OCI-LY1 (cell line): Measurements from ENCODE around the gene HELT.

Experiments
- EZH2 ChIP-seq: fragments of 200-600 bp; sonication (generic), shearing (Covaris generic); IDR thresholded peaks from 2 replicates; pipeline ENCODE4 v1.8.0; 2017; ENCODE audit warnings: borderline replicate concordance, mixed run types, mild to moderate bottlenecking, antibody characterized with exemption, low read length, moderate library complexity, mixed read lengths
- TF ChIP-seq, protein P1 (sequence below): fragments of 200-600 bp; sonication (generic), shearing (Covaris generic); IDR thresholded peaks from 2 replicates; pipeline ENCODE4 v1.5.1; 2017; ENCODE audit warnings: mild to moderate bottlenecking, antibody characterized with exemption, low read length, moderate library complexity, mixed read lengths

- TF ChIP-seq, protein P1, sequence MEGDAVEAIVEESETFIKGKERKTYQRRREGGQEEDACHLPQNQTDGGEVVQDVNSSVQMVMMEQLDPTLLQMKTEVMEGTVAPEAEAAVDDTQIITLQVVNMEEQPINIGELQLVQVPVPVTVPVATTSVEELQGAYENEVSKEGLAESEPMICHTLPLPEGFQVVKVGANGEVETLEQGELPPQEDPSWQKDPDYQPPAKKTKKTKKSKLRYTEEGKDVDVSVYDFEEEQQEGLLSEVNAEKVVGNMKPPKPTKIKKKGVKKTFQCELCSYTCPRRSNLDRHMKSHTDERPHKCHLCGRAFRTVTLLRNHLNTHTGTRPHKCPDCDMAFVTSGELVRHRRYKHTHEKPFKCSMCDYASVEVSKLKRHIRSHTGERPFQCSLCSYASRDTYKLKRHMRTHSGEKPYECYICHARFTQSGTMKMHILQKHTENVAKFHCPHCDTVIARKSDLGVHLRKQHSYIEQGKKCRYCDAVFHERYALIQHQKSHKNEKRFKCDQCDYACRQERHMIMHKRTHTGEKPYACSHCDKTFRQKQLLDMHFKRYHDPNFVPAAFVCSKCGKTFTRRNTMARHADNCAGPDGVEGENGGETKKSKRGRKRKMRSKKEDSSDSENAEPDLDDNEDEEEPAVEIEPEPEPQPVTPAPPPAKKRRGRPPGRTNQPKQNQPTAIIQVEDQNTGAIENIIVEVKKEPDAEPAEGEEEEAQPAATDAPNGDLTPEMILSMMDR: no peak
- no peak for TF ChIP-seq EZH2
Observed at GRCh38 chr4:184994623-184995010, 23.7 kb upstream of the HELT start.
